GM19035 (cell line): ENCODE results near the gene DNAH17.
"Not testable (repeated sequence)": the region's sequence is repeated elsewhere in the genome, so short reads cannot be mapped to it uniquely, and the experiment has no call there.

ENCODE experiments used
- ATAC-seq: cut with Tn5 transposase; IDR thresholded peaks from one replicate; pipeline ENCODE4 v1.9.1; 2021; ENCODE audit not compliant: unreplicated experiment

DNAH17 gene

GRCh38 chr17:78526231-78527025 is 50.8 kb downstream of the DNAH17 start:
- ATAC-seq: no peak

DNA sequence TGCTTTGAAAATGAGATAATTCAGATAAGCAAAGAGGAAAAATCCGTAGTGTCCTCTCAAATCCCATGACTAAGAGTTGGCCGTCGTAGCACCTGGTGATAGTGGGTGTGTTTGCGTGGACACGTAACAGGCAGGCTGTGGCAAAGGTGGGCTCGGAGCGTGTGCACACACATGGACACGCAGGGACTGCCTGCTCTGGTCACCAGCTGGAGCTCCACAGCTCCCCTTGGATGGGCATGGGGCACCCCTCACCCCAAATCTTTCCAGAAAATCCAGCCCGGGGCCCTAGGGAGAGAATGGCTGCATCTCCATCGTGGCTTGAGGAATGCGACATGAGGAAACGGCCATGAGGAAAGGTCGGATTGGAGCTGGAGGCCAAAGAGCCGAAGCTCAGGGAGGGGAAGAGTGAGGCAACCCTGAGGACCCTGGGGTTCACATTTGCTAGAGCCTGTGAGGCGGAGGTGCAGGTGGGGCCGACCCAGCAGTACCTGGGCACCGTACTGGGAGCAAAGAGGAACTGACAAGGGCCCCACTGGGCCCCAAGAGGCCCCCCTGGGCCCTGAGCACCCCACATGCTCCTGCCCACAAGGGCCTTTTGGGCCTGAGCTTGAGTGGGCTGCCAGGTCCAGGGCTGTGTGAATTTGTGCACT is 51.6 kb downstream of the DNAH17 start:
- no peak for ATAC-seq

DNA sequence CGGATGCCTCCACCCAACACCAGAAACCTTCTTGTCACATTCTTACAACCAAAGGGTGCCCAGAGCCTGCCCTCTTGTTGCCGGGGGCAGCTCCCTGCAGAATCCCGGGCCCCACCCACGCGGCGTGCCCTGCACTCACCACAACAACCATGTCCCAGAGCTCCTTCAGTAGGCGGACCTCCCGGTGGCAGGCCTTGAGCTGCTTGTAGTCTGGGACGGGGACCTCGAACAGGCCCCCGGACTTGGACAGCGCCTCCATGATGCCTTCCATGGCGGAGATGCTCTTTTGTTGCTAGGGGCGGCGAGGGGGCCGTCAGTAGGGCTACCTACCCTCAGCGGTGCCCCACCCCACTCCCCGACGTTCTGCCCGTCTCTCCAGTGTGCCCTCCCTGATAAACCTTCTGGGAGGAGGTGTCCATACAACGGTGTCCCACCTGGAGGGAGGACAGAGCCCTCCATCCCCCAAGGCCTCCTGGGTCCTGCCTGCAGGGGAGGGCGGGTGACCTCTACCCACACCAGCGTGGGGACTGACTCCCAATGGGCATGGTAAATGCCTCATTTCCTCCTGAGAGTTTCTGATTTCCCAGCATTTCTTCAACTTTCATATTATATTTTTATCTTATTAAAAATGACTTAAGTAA is 52.2 kb downstream of the DNAH17 start:
- ATAC-seq: no peak

- ATAC-seq: no peak
Measured at GRCh38 chr17:78523934-78524655, 53.1 kb downstream of the DNAH17 start.

DNA sequence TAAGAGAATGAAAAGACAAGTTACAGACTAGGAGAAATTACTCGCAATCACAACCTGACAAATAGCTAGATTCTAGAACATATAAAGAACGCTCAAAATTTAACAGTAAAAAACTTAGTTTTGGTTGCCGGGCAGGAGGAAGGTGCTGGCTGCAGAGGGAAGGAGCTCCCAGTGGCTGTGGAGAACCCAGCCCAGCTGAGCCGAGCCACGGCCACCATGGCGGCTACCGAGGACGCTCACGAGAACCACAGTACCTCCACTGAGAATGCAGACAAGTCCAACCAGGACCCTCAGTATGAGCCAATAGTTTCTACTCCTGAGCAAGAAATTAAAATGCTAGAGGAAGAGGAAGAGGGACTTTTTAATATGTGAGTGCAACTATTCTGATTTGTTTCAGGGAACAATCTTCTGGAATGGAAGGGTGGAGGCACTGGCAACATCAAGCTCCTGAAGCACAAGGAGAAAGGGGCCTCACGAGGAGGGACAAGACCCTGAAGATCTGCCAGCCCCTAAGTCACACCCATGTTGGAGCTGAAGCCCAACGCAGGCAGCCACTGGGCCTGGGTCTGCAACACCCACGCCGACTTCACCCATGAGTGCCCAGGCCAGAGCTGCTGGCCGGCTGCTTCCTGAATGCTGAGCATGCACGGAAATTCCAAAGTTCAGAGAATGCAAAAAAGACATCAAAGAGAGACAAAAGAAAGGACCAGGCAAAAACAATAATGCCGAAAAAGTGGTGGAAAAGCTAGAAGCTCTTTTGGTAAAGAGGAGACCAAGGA is 55.0 kb downstream of the DNAH17 start:
- ATAC-seq: no peak

GRCh38 chr17:78517421-78517820 is 59.8 kb downstream of the DNAH17 start:
- no peak for ATAC-seq

DNA sequence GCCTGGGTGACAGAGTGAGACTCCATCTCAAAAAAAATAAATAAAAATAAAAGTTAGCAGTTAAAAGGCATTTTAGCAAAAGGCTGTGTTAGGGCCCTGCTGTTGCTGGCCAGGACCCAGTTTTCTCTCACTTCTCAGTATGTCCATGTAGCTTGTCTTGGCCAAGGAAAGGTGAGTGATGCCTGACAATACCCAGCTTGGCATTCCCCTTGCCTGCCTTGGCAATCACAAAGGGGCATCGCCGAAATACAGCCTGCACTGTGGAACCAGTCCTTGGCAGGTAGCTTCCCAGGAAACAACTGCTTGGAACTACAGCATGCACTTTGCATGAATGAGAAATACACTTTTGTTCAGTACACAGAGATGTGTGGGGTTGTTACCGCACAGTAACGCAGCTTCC is 61.7 kb downstream of the DNAH17 start:
- no peak for ATAC-seq

GRCh38 chr17:78514521-78514920 is 62.7 kb downstream of the DNAH17 start:
- no peak for ATAC-seq

DNA sequence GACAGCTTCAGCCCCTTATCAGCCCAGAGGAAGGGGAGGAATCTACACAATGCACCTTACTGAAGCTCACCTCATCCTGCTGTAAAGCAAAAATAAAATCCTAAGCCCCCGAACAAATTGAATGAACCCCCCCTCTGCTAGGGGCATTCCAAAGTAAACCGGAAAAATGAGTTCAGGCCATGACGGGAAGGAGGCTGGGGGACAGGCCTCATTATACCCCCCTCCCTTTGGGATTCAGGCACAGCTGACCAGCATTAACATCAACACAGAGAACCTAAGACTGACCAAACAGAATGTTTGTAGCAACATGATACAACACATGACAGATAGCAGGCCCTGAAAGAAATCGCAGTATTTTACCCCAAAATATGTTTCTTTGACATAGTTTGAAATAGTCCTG is 64.2 kb downstream of the DNAH17 start:
- no peak for ATAC-seq

DNA sequence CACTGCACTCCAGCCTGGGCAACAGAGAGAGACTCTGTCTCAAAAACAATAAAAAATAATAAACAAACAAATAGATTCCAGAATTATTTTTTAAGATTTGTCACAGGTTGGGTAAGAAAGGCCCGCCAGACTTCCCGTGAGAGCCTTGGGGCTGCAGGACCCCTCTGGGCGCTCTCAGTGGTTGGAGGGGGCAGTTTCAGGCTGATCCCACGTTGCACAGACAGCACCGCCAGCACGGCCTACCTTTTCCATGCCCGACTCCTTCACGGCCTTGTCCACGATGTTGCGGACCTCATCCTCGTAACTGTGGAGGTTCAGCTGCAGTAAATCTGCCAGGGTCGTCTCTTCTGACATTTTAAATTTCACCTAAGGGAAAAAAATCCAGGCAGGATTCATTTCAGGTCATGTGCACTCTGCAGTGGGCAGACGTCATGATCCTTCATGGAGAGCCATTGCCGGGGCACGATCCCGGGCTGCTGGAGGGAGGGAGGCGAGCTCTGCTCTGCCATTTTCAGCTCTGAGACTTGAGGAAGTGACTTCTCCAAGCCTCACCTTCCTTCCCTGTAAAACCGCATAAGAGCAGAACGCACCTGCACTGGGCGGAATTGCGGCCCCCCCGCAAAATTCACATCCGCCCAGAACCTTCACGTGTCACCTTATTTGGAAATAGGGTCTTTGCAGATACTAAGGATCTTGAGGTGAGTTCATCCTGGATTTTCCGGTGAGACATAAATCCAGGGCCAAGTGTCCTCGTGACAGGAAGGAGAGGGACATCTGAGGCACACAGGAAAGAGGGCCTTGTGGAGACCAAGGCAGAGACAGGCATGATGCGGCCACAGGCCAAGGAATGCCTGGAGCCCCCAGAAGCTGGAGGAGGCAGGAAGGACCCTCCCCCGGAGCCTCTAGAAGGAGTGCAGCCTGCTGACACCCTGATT is 66.8 kb downstream of the DNAH17 start:
- no peak for ATAC-seq

GRCh38 chr17:78507526-78507925 is 69.7 kb downstream of the DNAH17 start:
- ATAC-seq: no peak

DNA sequence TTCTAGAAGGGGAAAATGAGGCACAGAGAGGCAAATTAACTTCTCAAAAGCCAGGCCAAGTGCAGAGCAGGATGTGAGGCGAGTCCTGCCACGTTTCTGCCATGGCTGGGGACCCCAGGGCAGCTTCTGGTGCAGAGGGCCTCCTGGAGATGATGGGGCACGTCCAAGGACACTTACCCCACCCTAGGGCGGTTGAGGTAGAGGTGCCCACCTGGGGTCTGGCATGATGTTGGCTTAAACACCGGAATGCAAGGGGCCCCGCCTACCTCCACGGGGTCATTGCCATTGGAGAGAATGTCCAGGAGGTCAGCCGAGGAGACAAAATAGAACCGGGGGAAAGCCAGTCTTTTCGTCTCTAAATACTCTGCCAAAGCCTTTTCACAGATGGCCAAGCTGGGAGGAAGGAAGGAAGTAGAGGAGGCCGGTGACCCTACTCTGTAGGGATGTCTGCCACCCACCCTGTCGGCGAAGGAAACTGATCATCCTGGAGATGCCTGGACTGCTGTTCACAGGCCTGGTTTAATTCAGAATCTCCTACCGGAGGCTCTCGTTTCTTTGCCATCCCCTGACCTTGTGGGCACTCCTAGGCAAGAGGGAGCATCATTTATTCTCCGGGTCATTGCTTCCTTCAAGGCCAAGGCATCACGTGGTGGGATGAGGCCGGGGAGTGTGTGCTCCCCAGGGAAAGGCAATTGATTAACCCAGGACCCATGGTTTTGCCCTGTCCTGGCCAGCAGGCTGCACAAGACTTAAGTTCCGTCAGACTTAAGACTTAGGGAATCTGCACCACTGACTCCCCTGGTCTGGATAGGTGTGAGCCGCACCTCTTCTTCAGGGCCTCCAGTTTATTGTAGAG is 70.5 kb downstream of the DNAH17 start:
- no peak for ATAC-seq

- no peak for ATAC-seq
Measured at GRCh38 chr17:78504156-78504925, 72.9 kb downstream of the DNAH17 start.

- not testable (repeated sequence) for ATAC-seq
Measured at GRCh38 chr17:78503388-78503787, 73.8 kb downstream of the DNAH17 start.

- no peak for ATAC-seq
Measured at GRCh38 chr17:78502611-78503148, 74.5 kb downstream of the DNAH17 start.

DNA sequence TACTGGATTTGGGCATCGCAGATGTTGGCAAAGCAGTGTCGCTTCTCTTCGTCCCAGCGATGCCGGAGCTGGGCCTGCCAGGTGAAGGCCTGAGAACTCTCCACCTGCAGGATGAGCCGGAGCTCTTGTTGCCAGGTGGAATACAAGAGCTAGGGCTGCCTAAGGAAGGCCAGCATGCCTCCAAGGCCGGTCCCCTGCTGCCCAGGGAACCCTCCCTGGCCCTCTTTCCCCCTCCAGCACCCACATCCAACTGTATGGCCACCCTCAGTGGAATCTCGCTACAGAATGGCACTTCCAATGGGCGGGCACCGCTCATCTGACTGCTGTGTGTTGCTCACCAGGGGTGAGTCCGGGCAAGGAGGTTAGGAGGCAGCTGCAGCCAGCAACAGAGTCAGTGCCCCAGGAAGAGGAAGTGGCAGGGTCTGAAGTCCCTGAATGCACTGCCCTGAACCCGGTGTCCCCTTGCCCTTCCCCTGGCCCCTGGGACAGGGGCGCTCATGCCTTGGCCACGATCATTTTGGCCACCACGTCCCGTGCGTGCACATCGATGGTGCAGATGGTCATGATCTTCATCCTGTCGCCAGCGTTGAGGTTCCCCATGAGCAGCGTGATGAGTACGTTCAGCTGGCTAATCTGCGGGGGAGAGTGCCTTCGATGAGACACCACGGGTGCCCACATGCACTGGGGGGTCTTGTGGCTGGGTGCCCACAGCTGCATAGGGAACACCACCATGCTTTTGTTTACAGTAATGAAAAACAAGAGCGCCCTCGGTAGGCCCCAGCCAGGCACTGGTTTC is 75.8 kb downstream of the DNAH17 start:
- no peak for ATAC-seq

DNA sequence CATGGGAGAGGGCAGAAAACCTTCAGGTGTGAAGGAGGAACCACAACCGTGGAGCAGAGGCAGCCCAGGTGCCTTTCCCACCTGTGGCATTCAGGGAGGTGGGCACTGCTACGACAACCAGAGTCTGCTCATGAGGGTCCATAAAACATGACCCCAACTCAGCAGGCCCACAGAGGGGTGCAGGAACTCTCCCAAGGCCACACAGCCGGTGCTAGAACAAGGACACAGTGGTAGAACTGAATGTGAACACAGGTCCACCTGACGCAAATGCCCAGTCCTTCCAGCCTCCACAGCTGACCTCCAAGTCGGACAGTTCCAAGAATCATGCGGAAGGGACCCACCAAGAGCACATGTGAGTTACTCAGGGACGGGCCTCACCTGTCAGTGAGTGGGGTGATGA is 76.4 kb downstream of the DNAH17 start:
- no peak for ATAC-seq
